Activated naive CD4-positive, alpha-beta T cell treated with anti-CD3 and anti-CD28 coated beads, Interleukin-2, amount 50 U/mL, for 72 hours (primary cell): ENCODE data around the gene GPR27. TPM values are rescaled to one million over a fixed set of nuclear protein-coding genes. Genes with fewer than 3 reads are reported as not detected.
A peak's percentile ranks its signal among the peaks of the same experiment; 100 is the strongest.

Source experiments
- ATAC-seq, 2 donors: fragments of 150-1000 bp; cut with Tn5 transposase; 2 replicates each; pipeline ENCODE4 v1.10.0; 2021; ENCODE audit warnings: mild to moderate bottlenecking in 2 of 2, moderate library complexity in 2 of 2
- DNase-seq, 2 donors: peaks; one replicate each; pipeline ENCODE4 v3.0.0; 2021 to 2022; ENCODE audit warnings: low spot score in 2 of 2
- H3K27ac Mint-ChIP-seq, 2 donors: one replicate each; pipeline ENCODE4 v1.8.0; 2022; ENCODE audit warnings: mild to moderate bottlenecking in 2 of 2, mixed read lengths in 2 of 2
- H3K36me3 Mint-ChIP-seq, 2 donors: one replicate each; pipeline ENCODE4 v1.8.0; 2022; ENCODE audit warnings: mixed read lengths in 2 of 2
- H3K9me3 Mint-ChIP-seq, 2 donors: one replicate each; pipeline ENCODE4 v1.8.0; 2022; ENCODE audit warnings: mixed read lengths in 2 of 2
- total RNA-seq, 2 donors: library from RNA; stranded (reverse); gene quantifications; one replicate each; pipeline ENCODE4 v1.2.3, GENCODE V29; 2022

Gene GPR27
- total RNA-seq, 2 donors from 2014 or later, result 0.74 TPM; not detected in 1

DNA sequence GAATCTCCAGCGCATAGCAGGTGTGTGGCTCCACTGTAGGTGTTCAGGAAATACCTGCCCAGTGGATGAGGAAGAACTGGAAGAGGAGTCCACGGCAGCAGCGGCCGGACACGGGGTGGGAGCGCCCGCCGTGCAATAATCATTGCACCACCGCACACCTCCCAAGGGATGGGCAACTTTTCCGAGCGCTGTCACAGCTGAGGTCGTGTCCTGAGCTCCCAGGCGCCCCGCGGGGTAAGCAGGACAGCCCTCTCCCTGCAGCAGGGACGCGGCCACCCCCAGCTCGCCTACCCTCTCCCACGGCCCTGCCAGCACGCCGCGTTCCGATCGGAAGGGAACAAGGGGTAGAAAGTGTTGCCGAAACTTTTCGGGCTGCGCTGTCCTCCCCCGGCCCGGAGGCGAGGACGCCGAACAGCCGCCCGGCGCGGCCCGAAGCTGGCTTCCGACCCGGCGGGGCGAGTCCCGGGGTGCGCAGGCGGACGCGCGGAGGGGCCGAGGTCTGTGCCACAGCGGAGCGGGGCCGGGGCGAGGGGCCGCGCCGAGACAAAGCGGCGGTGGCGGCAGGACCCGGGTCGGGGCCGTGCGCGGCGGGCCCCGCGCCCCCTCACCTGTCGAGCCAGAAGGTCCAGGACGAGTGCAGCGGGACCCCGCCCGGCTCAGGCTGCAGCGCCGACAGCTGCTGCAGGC lies 28.9 kb upstream of the GPR27 start:
- peaks cover 8 to 10% of the 10 kb centered on the region in 2 donors for H3K36me3 Mint-ChIP-seq
- H3K27ac Mint-ChIP-seq, result peak overlapping the region; percentile 88
- ATAC-seq, result peak; percentile 25 to 44

DNA sequence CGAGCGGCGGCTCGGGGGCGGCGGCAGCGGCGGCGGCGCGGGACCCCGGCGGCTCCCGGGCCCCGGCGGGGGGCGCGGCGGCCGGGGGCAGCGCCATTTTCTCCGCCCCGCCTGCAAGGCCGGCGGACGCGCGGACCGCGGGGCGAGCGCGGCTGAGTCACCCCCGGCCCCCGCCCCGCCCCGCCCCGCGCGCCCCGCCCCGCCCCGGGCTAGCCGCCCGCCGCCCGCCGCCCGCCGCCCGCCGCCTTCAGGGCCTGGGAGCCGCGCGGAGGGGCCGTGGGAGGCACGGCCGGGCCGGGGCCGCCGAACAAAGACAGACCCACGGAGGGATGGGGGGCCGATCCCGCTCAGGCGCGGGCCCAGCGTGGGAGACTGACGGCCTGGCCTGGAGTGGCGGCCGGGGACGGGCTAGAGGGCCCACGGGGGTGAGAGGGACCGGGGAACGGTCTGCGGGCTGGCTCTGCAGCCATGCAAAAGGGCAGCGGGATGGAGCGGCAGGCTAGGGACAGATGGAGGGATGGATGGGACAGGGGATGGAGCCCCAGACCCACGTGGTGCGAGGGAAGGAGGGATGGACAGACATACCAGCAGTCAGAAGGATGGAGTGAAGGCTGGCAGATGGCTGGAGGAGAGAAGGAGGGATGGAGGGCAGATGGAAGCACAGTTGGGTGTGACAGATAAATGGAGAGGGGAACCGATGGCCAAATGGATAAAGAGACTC lies 28.2 kb upstream of the GPR27 start, which contains the start of gene EIF4E3:
Gene EIF4E3, minus strand, starts transcription at position 132 of the 721 bp plus-strand sequence. Its CDS starts 35 bp downstream, at position 97.
- Mint-ChIP-seq H3K36me3 (peaks cover 8 to 10% of the 10 kb centered on the region in 2 donors), H3K27ac (peak within 1 kb of the TSS; percentile 88), H3K9me3 (no peaks in the 10 kb centered on the region)
- peak; percentile 49 to 67 for DNase-seq
- peak; percentile 64 to 68 for ATAC-seq

More for the DNA sequence above, 28.9 kb upstream of the GPR27 start:
- peak in 1 of 2 donors; percentile 62 for DNase-seq
- H3K9me3 Mint-ChIP-seq, result no peaks in the 10 kb centered on the region

DNA sequence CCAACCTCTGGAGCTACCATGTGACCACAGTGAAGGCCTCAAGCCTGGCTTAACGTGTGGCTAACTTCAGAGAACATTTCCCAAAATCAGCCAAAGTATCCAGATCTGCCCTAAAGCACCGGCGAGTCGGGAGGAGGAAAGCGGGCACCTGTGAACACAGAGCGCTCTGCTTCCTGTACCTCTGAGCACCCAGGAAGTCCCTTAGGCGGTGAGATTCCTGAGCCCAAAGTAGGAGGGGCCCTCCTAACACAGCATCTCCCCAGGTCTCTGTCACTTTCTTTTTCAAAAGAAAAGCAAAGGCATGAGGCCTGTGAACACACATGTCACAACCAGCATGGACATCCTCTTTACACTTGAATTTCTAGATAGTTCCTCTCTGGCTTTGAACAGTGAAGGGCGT lies 27.5 kb upstream of the GPR27 start:
- peak overlapping the region; percentile 87 for H3K27ac Mint-ChIP-seq
- no peaks in the 10 kb centered on the region for H3K9me3 Mint-ChIP-seq
- DNase-seq (peak in 1 of 2 donors; percentile 31), ATAC-seq (peak; percentile 16 to 43)
- peaks cover 8 to 10% of the 10 kb centered on the region in 2 donors for H3K36me3 Mint-ChIP-seq

DNA sequence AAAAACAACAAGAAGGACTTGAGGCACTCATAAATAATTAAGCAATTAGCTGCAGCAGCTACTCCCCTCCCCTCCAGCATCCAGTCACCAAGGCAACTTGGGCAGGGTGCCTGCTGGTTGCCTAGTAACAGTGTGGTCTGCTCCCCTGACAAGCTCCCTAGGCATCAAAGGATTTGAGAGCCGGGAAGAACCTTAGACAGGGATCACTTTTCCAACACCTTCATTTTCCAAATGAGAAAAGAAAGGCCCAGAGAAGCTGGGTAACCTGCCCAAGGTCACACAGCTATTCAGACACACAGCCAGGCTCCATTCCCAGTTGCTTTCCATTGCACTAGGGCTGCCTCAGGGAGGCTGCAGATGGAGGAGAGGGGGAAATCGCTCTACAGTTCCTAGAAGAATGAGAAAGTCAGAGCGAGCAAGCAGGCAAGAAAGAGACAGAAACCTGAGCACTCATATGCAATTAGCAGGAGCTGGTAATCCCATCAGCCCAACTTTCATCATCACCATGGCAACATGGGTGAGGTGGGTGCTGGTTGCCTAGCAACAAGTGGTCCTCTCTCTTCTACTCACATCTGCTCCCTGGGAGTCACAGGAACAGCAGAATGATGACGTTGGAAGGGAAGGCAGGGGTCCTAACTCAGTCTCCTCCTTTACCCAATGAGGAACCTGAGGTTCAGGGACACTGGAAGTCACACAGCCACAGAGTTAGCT lies 24.9 kb upstream of the GPR27 start:
- DNase-seq (no peak), ATAC-seq (no peak)
- H3K9me3 Mint-ChIP-seq, result no peaks in the 10 kb centered on the region
- H3K36me3 Mint-ChIP-seq, result peaks cover 8% of the 10 kb centered on the region in 2 donors
- H3K27ac Mint-ChIP-seq, result no peak overlapping the region

DNA sequence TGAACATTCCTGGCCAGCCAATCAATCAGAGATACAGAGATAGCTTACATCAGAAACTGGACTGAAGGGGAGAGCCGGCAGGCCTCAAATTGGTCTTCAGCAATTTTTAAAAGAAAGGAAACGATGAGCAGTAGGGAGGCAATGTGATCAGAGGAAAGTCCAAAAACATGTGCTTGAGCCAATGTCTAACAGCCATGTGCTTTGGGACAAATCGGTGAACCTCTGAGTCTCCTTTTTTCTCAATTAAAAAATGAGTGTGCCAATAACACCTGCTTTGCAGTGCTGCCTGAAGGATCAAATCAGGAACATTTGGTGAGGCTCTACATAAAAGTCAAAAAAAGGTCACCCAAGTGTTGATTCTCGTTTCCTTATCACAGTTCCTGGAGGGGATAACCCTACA lies 21.0 kb upstream of the GPR27 start:
- H3K36me3 Mint-ChIP-seq, result peaks cover 6% of the 10 kb centered on the region in 2 donors
- no peak overlapping the region for H3K27ac Mint-ChIP-seq
- DNase-seq, result no peak
- no peak for ATAC-seq
- H3K9me3 Mint-ChIP-seq, result peaks cover 4 to 5% of the 10 kb centered on the region in 2 donors

DNA sequence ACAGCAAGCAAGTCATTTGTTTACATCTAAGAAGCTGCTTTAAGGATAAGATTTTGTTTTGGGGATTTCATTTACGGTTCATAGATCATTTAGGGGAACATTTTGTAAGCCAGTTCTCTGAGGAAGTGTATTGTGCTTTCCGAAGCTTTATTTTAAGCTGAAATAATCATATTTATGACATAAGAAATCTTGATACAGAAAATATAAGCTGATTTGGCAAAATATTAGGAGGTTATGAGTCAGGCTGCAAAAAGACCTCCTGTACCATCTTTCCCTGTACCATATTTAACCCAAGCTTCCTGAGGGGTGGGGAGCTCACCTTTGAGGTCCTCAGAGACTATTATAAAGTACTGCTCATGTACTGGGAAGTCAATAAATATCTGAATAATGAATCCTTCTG lies 20.3 kb upstream of the GPR27 start:
- DNase-seq, result no peak
- peaks cover 4 to 5% of the 10 kb centered on the region in 2 donors for H3K9me3 Mint-ChIP-seq
- no peak for ATAC-seq
- no peak overlapping the region for H3K27ac Mint-ChIP-seq
- peaks cover 6 to 7% of the 10 kb centered on the region in 2 donors for H3K36me3 Mint-ChIP-seq

DNA sequence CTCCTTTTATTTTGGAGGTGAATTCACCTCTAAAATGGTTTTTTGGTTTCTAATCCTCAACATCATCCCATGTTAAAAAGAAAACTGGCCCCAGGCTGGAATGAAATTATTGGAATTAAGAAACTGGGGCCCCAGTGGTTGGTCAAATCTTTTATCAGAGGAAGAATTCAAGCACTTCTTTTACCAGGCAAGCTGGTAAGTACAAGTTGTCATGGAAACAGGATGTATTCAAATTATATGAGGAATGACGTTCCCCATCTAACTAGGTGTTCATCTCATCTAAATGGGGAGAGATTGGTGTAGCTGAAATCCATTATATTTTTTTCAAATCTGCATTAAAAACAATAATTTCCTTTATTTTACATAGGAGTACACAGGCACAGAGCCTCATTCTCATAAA lies 18.8 kb upstream of the GPR27 start:
- H3K27ac Mint-ChIP-seq, result no peak overlapping the region
- DNase-seq (no peak), ATAC-seq (no peak)
- H3K36me3 Mint-ChIP-seq, result peaks cover 6 to 7% of the 10 kb centered on the region in 2 donors
- peaks cover 4 to 5% of the 10 kb centered on the region in 2 donors for H3K9me3 Mint-ChIP-seq

DNA sequence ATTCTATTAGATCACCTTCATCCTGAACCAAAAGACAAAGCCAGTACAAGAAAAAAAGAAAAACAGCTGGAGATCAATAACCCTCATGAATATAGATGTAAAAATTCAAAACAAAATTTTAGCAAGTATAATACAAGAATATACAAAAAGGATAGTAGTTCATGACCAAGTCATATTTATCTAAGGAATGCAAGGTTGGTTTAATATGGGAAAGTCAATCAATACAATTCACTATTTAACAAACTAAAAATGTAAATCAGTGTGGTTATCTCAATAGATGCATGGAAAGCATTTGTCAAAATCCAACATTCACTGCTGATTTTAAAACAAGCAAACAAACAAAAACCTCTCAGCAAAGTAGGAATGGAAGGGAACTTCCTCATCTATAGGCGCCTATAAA lies 11.0 kb upstream of the GPR27 start:
- ATAC-seq (no peak), DNase-seq (no peak)
- Mint-ChIP-seq H3K36me3 (peaks cover 11 to 27% of the 10 kb centered on the region in 2 donors), H3K27ac (no peak overlapping the region), H3K9me3 (peaks cover 11 to 26% of the 10 kb centered on the region in 2 donors)

DNA sequence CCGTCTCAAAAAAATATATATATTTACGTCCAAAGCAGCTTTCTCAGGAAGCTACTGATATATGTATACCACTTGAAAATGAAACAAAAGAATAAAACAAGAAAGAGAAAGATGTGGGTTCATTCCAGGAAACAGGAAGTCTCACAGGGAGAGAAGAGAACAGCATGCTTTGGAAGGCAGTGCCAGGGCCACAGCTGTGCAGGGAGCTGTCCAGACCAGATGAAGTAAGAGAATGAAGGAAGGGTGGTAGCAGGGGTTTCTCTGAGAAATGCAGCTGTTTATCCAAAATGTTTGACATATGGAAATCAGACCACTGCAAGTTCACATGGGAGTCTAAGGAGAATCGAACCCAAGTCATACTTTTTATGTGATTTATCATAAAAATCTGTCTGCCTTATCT lies 8.9 kb upstream of the GPR27 start:
- peaks cover 10 to 27% of the 10 kb centered on the region in 2 donors for H3K36me3 Mint-ChIP-seq
- H3K9me3 Mint-ChIP-seq, result peaks cover 11 to 26% of the 10 kb centered on the region in 2 donors
- ATAC-seq, result no peak
- no peak overlapping the region for H3K27ac Mint-ChIP-seq
- no peak for DNase-seq

DNA sequence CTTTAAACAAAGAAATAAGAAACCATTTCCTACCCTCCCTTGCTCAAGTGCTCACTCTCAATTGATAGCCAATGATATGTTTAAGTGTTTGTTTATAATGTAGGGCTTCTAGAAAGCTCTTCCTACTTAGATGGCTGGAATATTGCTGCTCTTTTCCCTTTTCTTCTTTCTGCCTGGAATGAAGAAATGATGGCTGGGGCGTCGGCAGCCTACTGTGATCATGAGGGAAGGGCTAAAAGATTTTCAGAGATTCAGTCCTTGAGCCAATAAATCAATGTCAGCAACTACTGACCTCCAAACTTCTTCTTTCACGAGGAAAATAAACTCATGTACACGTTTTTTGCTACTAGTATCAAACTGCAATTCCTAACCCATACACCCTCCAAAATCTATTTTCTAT lies 2.1 kb upstream of the GPR27 start:
- Mint-ChIP-seq H3K36me3 (peaks cover 0 to 5% of the 10 kb centered on the region in 2 donors), H3K9me3 (no peaks in the 10 kb centered on the region), H3K27ac (no peak overlapping the region)
- no peak for DNase-seq
- no peak for ATAC-seq

DNA sequence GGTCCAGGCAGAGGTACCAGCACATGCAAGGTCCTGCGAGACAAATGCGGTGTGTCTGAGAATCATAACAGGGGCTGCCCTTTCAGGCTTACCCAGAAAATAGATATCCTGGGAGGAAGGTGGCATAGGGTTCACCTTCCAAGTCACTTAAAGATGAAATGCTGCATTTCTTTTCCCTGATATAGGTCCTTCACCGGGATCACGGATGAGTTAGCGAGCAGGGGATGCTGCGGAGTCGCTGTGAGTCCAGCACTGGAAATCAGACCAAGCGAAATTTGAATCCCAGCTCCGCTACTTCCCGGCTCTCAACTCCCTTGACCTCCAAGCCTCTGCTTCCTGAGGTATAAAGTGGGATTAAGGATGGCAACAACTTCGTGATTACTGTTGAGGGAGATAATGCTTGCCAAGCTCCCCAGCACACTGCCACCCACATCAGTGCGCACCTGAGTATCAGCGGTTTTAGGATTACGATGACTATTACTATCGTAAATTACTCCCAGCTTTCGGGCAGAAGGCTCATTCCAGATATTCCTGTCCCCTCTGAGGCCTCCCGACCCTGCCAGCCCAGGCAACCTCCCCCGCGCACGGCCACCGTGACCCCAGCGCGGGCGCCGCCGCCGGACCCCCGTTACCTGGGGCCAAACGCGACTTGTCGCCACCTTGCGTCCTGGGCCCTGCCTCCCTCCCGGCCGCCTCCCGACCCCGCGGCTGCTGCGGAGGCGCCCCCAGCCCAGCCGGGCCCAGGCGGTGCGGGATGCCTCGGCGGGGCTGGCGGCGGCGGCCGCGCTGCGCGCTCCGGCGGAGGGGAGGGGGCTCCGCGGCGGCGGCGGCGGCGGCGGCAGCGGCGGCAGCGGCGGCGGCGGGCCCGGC lies 589 bp upstream of the GPR27 start:
- Mint-ChIP-seq H3K36me3 (peaks cover 0 to 5% of the 10 kb centered on the region in 2 donors), H3K9me3 (no peaks in the 10 kb centered on the region), H3K27ac (no peak overlapping the region)
- peak in 1 of 2 donors; percentile 38 for ATAC-seq
- no peak for DNase-seq

DNA sequence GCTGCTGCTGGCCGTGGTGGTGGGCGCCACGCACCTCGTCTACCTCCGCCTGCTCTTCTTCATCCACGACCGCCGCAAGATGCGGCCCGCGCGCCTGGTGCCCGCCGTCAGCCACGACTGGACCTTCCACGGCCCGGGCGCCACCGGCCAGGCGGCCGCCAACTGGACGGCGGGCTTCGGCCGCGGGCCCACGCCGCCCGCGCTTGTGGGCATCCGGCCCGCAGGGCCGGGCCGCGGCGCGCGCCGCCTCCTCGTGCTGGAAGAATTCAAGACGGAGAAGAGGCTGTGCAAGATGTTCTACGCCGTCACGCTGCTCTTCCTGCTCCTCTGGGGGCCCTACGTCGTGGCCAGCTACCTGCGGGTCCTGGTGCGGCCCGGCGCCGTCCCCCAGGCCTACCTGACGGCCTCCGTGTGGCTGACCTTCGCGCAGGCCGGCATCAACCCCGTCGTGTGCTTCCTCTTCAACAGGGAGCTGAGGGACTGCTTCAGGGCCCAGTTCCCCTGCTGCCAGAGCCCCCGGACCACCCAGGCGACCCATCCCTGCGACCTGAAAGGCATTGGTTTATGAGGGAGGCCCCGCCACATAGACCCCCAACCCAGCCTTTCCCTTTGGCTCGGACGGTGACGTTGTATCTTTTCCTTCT lies 1.1 kb downstream of the GPR27 start:
- no peak overlapping the region for H3K27ac Mint-ChIP-seq
- H3K9me3 Mint-ChIP-seq, result no peaks in the 10 kb centered on the region
- peaks cover 0 to 5% of the 10 kb centered on the region in 2 donors for H3K36me3 Mint-ChIP-seq
- ATAC-seq (no peak), DNase-seq (no peak)

DNA sequence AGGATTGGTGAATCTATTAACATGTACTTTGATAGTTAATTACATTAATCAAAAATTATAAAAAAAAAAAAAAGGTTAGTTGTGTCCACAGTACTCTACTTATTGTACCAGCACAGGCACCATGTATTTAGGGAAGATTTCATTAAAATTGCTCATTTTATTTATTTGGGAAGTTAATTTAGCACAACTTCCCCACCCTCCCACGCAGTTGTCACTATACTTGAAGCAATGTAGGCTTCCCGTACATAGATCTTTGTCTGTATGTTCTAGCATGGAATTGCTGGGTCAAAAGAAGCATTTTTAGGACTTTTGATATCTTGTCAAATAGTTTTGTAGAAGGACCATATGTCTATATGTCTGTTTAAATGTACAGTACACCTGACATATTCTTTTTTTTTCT lies 4.4 kb downstream of the GPR27 start:
- no peak for DNase-seq
- Mint-ChIP-seq H3K36me3 (peaks cover 0 to 5% of the 10 kb centered on the region in 2 donors), H3K9me3 (no peaks in the 10 kb centered on the region), H3K27ac (no peak overlapping the region)
- no peak for ATAC-seq

DNA sequence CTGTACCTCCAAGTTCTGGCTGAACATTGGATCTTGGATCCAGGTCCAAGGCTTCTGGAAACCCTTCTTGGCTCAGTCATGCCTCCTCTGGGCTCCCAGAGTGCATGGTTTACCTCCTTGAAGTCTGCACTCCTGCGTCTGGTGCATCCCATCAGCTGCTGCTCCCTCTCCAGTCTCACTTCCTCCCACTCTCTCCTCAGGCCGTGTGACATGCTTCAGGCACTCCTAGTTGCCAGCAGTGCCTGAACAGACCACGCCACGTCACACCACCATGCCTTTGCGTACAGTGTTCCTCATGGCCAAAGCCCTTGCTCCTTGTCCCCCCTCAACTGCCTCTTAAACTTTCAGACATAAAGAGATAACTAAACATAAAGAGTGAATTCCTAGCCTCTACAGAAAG lies 5.7 kb downstream of the GPR27 start:
- Mint-ChIP-seq H3K9me3 (no peaks in the 10 kb centered on the region), H3K36me3 (peaks cover 0 to 5% of the 10 kb centered on the region in 2 donors), H3K27ac (no peak overlapping the region)
- DNase-seq (no peak), ATAC-seq (no peak)

DNA sequence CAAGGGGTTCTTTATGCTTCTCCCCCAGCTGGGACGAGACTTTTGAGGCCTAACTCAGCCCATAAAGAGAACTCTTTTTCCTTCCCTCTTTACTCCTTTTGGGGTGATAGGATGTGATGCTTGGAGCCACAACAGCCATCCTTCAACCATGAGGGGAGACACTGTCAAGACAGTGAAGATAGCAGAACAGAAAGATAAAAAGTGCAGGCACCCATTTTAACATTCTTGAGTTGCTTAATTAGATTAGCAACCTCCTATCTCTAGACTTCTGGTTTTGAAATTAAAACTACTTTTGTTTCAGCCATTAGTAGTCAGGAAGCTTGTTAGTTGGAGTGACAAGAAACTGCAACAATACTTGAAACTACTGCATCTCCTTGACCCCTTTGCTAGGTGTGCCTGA lies 6.5 kb downstream of the GPR27 start:
- H3K36me3 Mint-ChIP-seq, result peaks cover 0 to 3% of the 10 kb centered on the region in 2 donors
- ATAC-seq (no peak), DNase-seq (no peak)
- no peaks in the 10 kb centered on the region for H3K9me3 Mint-ChIP-seq
- no peak overlapping the region for H3K27ac Mint-ChIP-seq

DNA sequence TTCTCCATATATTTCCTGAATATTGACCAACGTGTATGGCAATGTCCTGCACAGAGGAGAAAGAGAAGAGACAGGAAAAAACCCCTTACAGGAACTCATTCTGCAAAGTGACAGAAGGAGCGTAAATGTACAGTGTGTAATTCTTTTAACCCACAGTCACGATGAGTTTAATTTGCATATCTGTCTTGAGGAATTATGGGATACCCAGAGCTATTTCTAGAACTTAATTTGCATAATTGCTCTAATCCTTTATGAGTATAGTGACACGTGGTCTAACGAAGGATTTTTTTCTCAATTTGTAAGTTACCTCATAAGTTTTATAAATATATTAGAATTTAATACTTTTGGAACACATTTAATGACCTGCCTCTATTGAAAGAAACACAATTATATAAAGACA lies 9.8 kb downstream of the GPR27 start:
- H3K9me3 Mint-ChIP-seq, result no peaks in the 10 kb centered on the region
- ATAC-seq, result no peak
- no peaks in the 10 kb centered on the region for H3K36me3 Mint-ChIP-seq
- H3K27ac Mint-ChIP-seq, result no peak overlapping the region
- DNase-seq, result no peak
